KMS-11 (cell line): Measurements from ENCODE around the gene SLC1A4.
"Not testable (repeated sequence)": the region's sequence is repeated elsewhere in the genome, so short reads cannot be mapped to it uniquely, and the experiment has no call there.

Source experiments
- H2AFZ ChIP-seq: fragments of 200-600 bp; sonication (generic); 2 replicates; pipeline ENCODE4 v1.6.1; 2016; ENCODE audit warnings: antibody characterized with exemption, mixed run types, low read depth
- H3K27ac ChIP-seq: fragments of 200-600 bp; sonication (generic); 2 replicates; pipeline ENCODE4 v1.6.1; 2016; ENCODE audit warnings: mild to moderate bottlenecking, mixed run types
- H3K27me3 ChIP-seq: fragments of 200-600 bp; sonication (generic); 2 replicates; pipeline ENCODE4 v1.6.1; 2017; ENCODE audit warnings: mild to moderate bottlenecking, low read depth, mixed run types, moderate library complexity; ENCODE audit not compliant: insufficient read depth
- H3K36me3 ChIP-seq: fragments of 200-600 bp; sonication (generic); 2 replicates; pipeline ENCODE4 v1.6.1; 2017; ENCODE audit warnings: mild to moderate bottlenecking, mixed run types; ENCODE audit not compliant: insufficient read depth
- H3K4me1 ChIP-seq: fragments of 200-600 bp; sonication (generic); 2 replicates; pipeline ENCODE4 v1.6.1; 2016; ENCODE audit warnings: mild to moderate bottlenecking, low read depth, mixed run types; ENCODE audit not compliant: poor library complexity, severe bottlenecking
- H3K4me2 ChIP-seq: fragments of 200-600 bp; sonication (generic); 2 replicates; pipeline ENCODE4 v1.7.0; 2016; ENCODE audit warnings: mild to moderate bottlenecking, mixed run types
- H3K4me3 ChIP-seq: fragments of 200-600 bp; sonication (generic); IDR thresholded peaks from 2 replicates; pipeline ENCODE4 v1.6.1; 2017; ENCODE audit warnings: low read depth, low read length, mixed read lengths; ENCODE audit not compliant: insufficient read depth
- H3K79me2 ChIP-seq: fragments of 200-600 bp; sonication (generic); 2 replicates; pipeline ENCODE4 v1.6.1; 2016; ENCODE audit warnings: low read depth, mixed run types; ENCODE audit not compliant: insufficient read depth
- H3K9ac ChIP-seq: fragments of 200-600 bp; sonication (generic); 2 replicates; pipeline ENCODE4 v1.6.1; 2016; ENCODE audit warnings: mild to moderate bottlenecking, mixed run types
- H4K20me1 ChIP-seq: fragments of 200-600 bp; sonication (generic); 2 replicates; pipeline ENCODE4 v1.6.1; 2016; ENCODE audit warnings: mild to moderate bottlenecking, mixed run types; ENCODE audit not compliant: insufficient read depth
- TF ChIP-seq, protein P1 (sequence below): fragments of 200-600 bp; sonication (generic); conservative IDR thresholded peaks from 2 replicates; pipeline ENCODE4 v1.6.1; 2017; ENCODE audit warnings: low read depth, mild to moderate bottlenecking, antibody characterized with exemption, low read length, moderate library complexity, mixed read lengths

SLC1A4 gene

GRCh38 chr2:64960819-64961218 lies 28.4 kb upstream of the SLC1A4 start:
- no peaks in the 10 kb centered on the region for H3K79me2 ChIP-seq
- TF ChIP-seq, protein P1, sequence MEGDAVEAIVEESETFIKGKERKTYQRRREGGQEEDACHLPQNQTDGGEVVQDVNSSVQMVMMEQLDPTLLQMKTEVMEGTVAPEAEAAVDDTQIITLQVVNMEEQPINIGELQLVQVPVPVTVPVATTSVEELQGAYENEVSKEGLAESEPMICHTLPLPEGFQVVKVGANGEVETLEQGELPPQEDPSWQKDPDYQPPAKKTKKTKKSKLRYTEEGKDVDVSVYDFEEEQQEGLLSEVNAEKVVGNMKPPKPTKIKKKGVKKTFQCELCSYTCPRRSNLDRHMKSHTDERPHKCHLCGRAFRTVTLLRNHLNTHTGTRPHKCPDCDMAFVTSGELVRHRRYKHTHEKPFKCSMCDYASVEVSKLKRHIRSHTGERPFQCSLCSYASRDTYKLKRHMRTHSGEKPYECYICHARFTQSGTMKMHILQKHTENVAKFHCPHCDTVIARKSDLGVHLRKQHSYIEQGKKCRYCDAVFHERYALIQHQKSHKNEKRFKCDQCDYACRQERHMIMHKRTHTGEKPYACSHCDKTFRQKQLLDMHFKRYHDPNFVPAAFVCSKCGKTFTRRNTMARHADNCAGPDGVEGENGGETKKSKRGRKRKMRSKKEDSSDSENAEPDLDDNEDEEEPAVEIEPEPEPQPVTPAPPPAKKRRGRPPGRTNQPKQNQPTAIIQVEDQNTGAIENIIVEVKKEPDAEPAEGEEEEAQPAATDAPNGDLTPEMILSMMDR: no peak
- no peaks in the 10 kb centered on the region for H3K36me3 ChIP-seq
- no peak overlapping the region for H3K4me2 ChIP-seq
- H3K4me3 ChIP-seq: no peak overlapping the region
- no peak overlapping the region for H3K27ac ChIP-seq
- H2AFZ ChIP-seq: no peak overlapping the region
- H3K27me3 ChIP-seq: no peaks in the 10 kb centered on the region
- H3K4me1 ChIP-seq: no peaks in the 10 kb centered on the region
- no peaks in the 10 kb centered on the region for H4K20me1 ChIP-seq
- H3K9ac ChIP-seq: no peak overlapping the region

DNA sequence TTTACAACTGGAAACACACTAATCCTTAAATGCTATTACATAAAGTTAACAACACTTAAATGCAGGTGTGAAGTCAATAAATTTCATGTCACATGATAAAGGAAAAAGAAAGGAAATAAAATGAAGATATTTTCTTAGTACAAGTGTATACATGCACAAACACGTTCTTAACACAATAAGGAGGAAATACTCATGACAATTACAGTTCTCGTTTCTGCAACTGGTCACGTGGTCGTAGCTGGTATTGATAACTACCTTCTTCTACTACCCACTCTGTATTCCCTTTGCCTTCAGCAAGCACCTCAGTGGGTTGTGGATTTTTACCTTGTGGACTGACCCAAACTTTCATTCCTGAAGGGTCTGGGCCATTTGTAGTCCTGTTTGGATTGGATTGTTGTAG lies 26.1 kb upstream of the SLC1A4 start:
- H3K9ac ChIP-seq, H3K79me2 ChIP-seq, H3K36me3 ChIP-seq, H3K4me3 ChIP-seq, H3K4me2 ChIP-seq, H4K20me1 ChIP-seq, H3K27ac ChIP-seq, H3K4me1 ChIP-seq, H2AFZ ChIP-seq, H3K27me3 ChIP-seq: not testable (repeated sequence)

- Histone ChIP-seq H3K36me3 (no peaks in the 10 kb centered on the region), H3K4me2 (no peak overlapping the region), H3K4me3 (no peak overlapping the region), H3K27me3 (no peaks in the 10 kb centered on the region), H3K9ac (no peak overlapping the region), H3K79me2 (no peaks in the 10 kb centered on the region), H3K27ac (no peak overlapping the region), H3K4me1 (no peaks in the 10 kb centered on the region), H2AFZ (no peak overlapping the region), H4K20me1 (no peaks in the 10 kb centered on the region)
- TF ChIP-seq, protein P1: no peak
These were observed 25.5 kb upstream of the SLC1A4 start for GRCh38 chr2:64963719-64964118.

GRCh38 chr2:64966017-64966416 lies 23.2 kb upstream of the SLC1A4 start:
- Histone ChIP-seq H3K79me2 (no peaks in the 10 kb centered on the region), H4K20me1 (no peaks in the 10 kb centered on the region), H3K36me3 (no peaks in the 10 kb centered on the region), H3K9ac (no peak overlapping the region), H3K27me3 (no peaks in the 10 kb centered on the region), H3K27ac (no peak overlapping the region), H3K4me2 (no peak overlapping the region), H3K4me1 (no peaks in the 10 kb centered on the region), H3K4me3 (no peak overlapping the region), H2AFZ (no peak overlapping the region)
- TF ChIP-seq, protein P1: no peak

DNA sequence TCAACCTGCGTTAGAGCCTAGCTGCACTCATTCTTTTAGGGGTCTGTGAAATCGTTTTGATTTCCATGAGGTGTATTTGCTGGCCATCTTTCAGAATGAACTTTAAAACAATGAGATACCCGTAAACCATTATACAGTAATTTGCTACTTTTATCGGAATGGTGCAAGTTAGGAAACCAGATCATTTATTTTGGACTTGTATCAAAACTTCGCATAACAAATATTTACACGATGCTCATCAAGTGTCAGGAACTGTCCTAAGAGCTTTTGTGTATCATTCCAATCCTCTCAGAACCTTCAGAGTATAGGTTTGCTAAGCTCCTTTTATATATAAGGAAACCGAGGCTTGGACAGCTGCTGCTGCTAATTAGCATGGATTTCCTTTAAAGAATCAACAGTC lies 22.4 kb upstream of the SLC1A4 start:
- no peak overlapping the region for H2AFZ ChIP-seq
- H3K9ac ChIP-seq: no peak overlapping the region
- no peak overlapping the region for H3K4me3 ChIP-seq
- no peak overlapping the region for H3K27ac ChIP-seq
- no peaks in the 10 kb centered on the region for H3K4me1 ChIP-seq
- H3K36me3 ChIP-seq: no peaks in the 10 kb centered on the region
- no peaks in the 10 kb centered on the region for H3K27me3 ChIP-seq
- no peaks in the 10 kb centered on the region for H3K79me2 ChIP-seq
- TF ChIP-seq, protein P1: no peak
- no peak overlapping the region for H3K4me2 ChIP-seq
- no peaks in the 10 kb centered on the region for H4K20me1 ChIP-seq
